WTC11 (cell line): ENCODE data around the gene CTDSPL.

Experiments
- SMAD3 ChIP-seq: sonication (generic); formaldehyde crosslinking; IDR thresholded peaks from 2 replicates; pipeline ENCODE4 v1.8.0; 2022; ENCODE audit warnings: missing genetic modification reagents, mild to moderate bottlenecking, borderline replicate concordance
- ZNF121 ChIP-seq: sonication (generic); formaldehyde crosslinking; IDR thresholded peaks from 2 replicates; pipeline ENCODE4 v1.8.0; 2023; ENCODE audit warnings: missing genetic modification reagents

DNA sequence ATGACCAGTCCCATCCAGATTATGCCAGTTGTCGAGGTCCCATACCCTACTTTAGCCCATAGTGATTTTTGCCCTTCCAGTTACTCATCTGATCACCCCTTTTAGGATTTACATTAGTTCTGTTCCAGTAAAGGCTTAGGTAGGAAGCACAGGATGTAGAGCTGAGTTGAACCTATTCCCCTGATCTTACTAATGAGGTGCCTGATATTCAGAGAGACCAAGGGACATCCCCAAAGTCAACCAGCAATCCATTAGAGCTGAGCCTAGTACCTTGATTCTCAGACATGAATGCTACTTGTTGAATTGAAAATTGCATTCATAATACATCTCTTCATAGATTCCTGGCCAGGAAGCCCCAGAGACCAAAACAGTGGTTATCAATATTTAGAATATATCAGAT lies 24.7 kb downstream of the CTDSPL start:
- TF ChIP-seq SMAD3, result no peak
- TF ChIP-seq ZNF121, result no peak
